OCI-LY7 (cell line): Measurements from ENCODE around the gene RASD1.

ENCODE experiments used
- CTCF ChIP-seq: fragments of 200-600 bp; sonication (generic); conservative IDR thresholded peaks from 2 replicates; pipeline ENCODE4 v1.5.1; 2014; ENCODE audit warnings: mild to moderate bottlenecking, antibody characterized with exemption, low read length, moderate library complexity, mixed read lengths
- EZH2phosphoT487 ChIP-seq: fragments of 200-600 bp; sonication (generic); IDR thresholded peaks from 2 replicates; pipeline ENCODE4 v1.6.1; 2018; ENCODE audit warnings: low read depth, borderline replicate concordance, mild to moderate bottlenecking, mixed run types, antibody characterized with exemption, low read length, moderate library complexity, mixed read lengths

- TF ChIP-seq CTCF (no peak), EZH2phosphoT487 (no peak)
These were observed 27.0 kb upstream of the RASD1 start for GRCh38 chr17:17523001-17523730.
